H9 (cell line): ENCODE data around the gene PRKACA. TPM values are rescaled to one million over a fixed set of nuclear protein-coding genes. Genes with fewer than 3 reads are reported as not detected.

Experiments used
- DNase-seq: peaks from one replicate; pipeline ENCODE4 v3.0.0-alpha.2; 2017
- H2AFZ ChIP-seq: one replicate; pipeline ENCODE4 v1.6.1; 2013; ENCODE audit warnings: mild to moderate bottlenecking, low read length, control low read depth, moderate library complexity
- H2AK5ac ChIP-seq: 2 replicates; pipeline ENCODE4 v1.6.1; 2013; ENCODE audit warnings: low read length, control low read depth, mixed read lengths; ENCODE audit not compliant: insufficient read length
- H2BK120ac ChIP-seq: one replicate; pipeline ENCODE4 v1.6.1; 2013; ENCODE audit warnings: low read depth, mild to moderate bottlenecking, low read length, control low read depth, inconsistent platforms; ENCODE audit not compliant: poor library complexity, severe bottlenecking
- H2BK12ac ChIP-seq: 2 replicates; pipeline ENCODE4 v1.6.1; 2013; ENCODE audit warnings: low read length, control low read depth, mixed read lengths, low read depth; ENCODE audit not compliant: insufficient read length
- H2BK15ac ChIP-seq: 2 replicates; pipeline ENCODE4 v1.6.1; 2013; ENCODE audit warnings: low read depth, low read length, control low read depth
- H2BK20ac ChIP-seq: one replicate; pipeline ENCODE4 v1.6.1; 2013; ENCODE audit warnings: low read depth, mild to moderate bottlenecking, low read length, control low read depth, inconsistent platforms; ENCODE audit not compliant: poor library complexity, severe bottlenecking
- H2BK5ac ChIP-seq: 2 replicates; pipeline ENCODE4 v1.6.1; 2013; ENCODE audit warnings: low read length, control low read depth, mixed read lengths; ENCODE audit not compliant: insufficient read length
- H3K14ac ChIP-seq: 2 replicates; pipeline ENCODE4 v1.6.1; 2013; ENCODE audit warnings: low read length, control low read depth; ENCODE audit not compliant: insufficient read depth
- H3K18ac ChIP-seq: 2 replicates; pipeline ENCODE4 v1.6.1; 2013; ENCODE audit warnings: low read depth, mild to moderate bottlenecking, mixed read lengths, low read length, control low read depth; ENCODE audit not compliant: insufficient read length
- H3K23ac ChIP-seq: 2 replicates; pipeline ENCODE4 v1.6.1; 2013; ENCODE audit warnings: low read length, control low read depth, mixed read lengths, low read depth; ENCODE audit not compliant: insufficient read length
- H3K23me2 ChIP-seq: 2 replicates; pipeline ENCODE4 v1.6.1; 2013; ENCODE audit warnings: low read depth, mild to moderate bottlenecking, mixed read lengths, low read length, control low read depth; ENCODE audit not compliant: insufficient read length, poor library complexity, severe bottlenecking
- H3K27ac ChIP-seq: 2 replicates; pipeline ENCODE4 v1.5.1; 2013; ENCODE audit warnings: low read length, control low read depth, mixed read lengths, low read depth; ENCODE audit not compliant: insufficient read length
- H3K27me3 ChIP-seq: 2 replicates; pipeline ENCODE4 v1.6.1; 2013; ENCODE audit warnings: low read length, control low read depth, inconsistent platforms; ENCODE audit not compliant: insufficient read depth
- H3K4ac ChIP-seq: 2 replicates; pipeline ENCODE4 v1.6.1; 2013; ENCODE audit warnings: low read depth, mild to moderate bottlenecking, control low read depth, inconsistent platforms, low read length, moderate library complexity
- H3K4me1 ChIP-seq: 2 replicates; pipeline ENCODE4 v1.6.1; 2013; ENCODE audit warnings: low read length, control low read depth, inconsistent platforms; ENCODE audit not compliant: insufficient read depth
- H3K4me2 ChIP-seq: 2 replicates; pipeline ENCODE4 v1.6.1; 2013; ENCODE audit warnings: low read length, control low read depth, mixed read lengths; ENCODE audit not compliant: insufficient read length, insufficient read depth
- H3K56ac ChIP-seq: 2 replicates; pipeline ENCODE4 v1.6.1; 2013; ENCODE audit warnings: low read depth, mild to moderate bottlenecking, mixed read lengths, low read length, control low read depth; ENCODE audit not compliant: insufficient read length
- H3K79me1 ChIP-seq: 2 replicates; pipeline ENCODE4 v1.6.1; 2013; ENCODE audit warnings: low read depth, mild to moderate bottlenecking, moderate library complexity, low read length, control low read depth, inconsistent platforms; ENCODE audit not compliant: insufficient read depth, poor library complexity, severe bottlenecking
- H3K79me2 ChIP-seq: 2 replicates; pipeline ENCODE4 v1.6.1; 2013; ENCODE audit warnings: low read length, control low read depth, inconsistent platforms; ENCODE audit not compliant: insufficient read depth
- H3K9ac ChIP-seq: 2 replicates; pipeline ENCODE4 v1.6.1; 2013; ENCODE audit warnings: low read length, control low read depth, mixed read lengths; ENCODE audit not compliant: insufficient read length; ENCODE audit errors: extremely low read depth
- H3K9me3 ChIP-seq: one replicate; pipeline ENCODE4 v1.6.1; 2013; ENCODE audit warnings: low read depth, low read length, inconsistent platforms; ENCODE audit not compliant: control insufficient read depth
- H3T11ph ChIP-seq: one replicate; pipeline ENCODE4 v1.6.1; 2013; ENCODE audit warnings: mild to moderate bottlenecking, low read length, control low read depth, inconsistent platforms
- H4K20me1 ChIP-seq: one replicate; pipeline ENCODE4 v1.6.1; 2013; ENCODE audit not compliant: control insufficient read depth, insufficient read length, insufficient read depth
- H4K5ac ChIP-seq: 2 replicates; pipeline ENCODE4 v1.6.1; 2013; ENCODE audit warnings: low read depth, mild to moderate bottlenecking, mixed read lengths, low read length, control low read depth; ENCODE audit not compliant: insufficient read length
- H4K8ac ChIP-seq: replicated peaks from 2 replicates; pipeline ENCODE4 v1.6.1; 2013; ENCODE audit warnings: low read length, control low read depth, mixed read lengths, low read depth; ENCODE audit not compliant: insufficient read length
- H4K91ac ChIP-seq: 2 replicates; pipeline ENCODE4 v1.6.1; 2013; ENCODE audit warnings: low read depth, mild to moderate bottlenecking, moderate library complexity, mixed read lengths, low read length, control low read depth; ENCODE audit not compliant: insufficient read length
- H3K27ac Mint-ChIP-seq, 3 experiments: 2 replicates in 2 of 3; 3 replicates in 1 of 3; pipeline ENCODE4 v1.8.0; 2020 to 2021; ENCODE audit warnings: mixed read lengths in 3 of 3, mild to moderate bottlenecking in 1 of 3, moderate library complexity in 1 of 3
- H3K27me3 Mint-ChIP-seq: 2 replicates; pipeline ENCODE4 v1.8.0; 2021; ENCODE audit warnings: low read depth, mild to moderate bottlenecking, moderate library complexity, mixed read lengths
- H3K36me3 Mint-ChIP-seq, 3 experiments: 2 replicates in 2 of 3; 3 replicates in 1 of 3; pipeline ENCODE4 v1.8.0; 2020 to 2021; ENCODE audit warnings: low read depth in 3 of 3, mixed read lengths in 3 of 3; ENCODE audit not compliant: insufficient read depth in 1 of 3
- H3K4me1 Mint-ChIP-seq, 2 experiments: 2 replicates each; pipeline ENCODE4 v1.8.0; 2020; ENCODE audit warnings: mixed read lengths in 2 of 2
- H3K4me3 Mint-ChIP-seq, 2 experiments: 2 replicates in 1 of 2; 3 replicates in 1 of 2; pipeline ENCODE4 v1.8.0; 2020 to 2021; ENCODE audit warnings: mild to moderate bottlenecking in 2 of 2, mixed read lengths in 2 of 2, moderate library complexity in 1 of 2
- H3K9me3 Mint-ChIP-seq, 2 experiments: 2 replicates in 1 of 2; 3 replicates in 1 of 2; pipeline ENCODE4 v1.8.0; 2020; ENCODE audit warnings: mild to moderate bottlenecking in 2 of 2, mixed read lengths in 2 of 2, moderate library complexity in 1 of 2
- CTCF ChIP-seq: fragments of 200-600 bp; sonication (generic); conservative IDR thresholded peaks from 3 replicates; pipeline ENCODE4 v1.8.0; 2021; ENCODE audit warnings: antibody characterized with exemption, mild to moderate bottlenecking
- WGBS: extraction: QIAGEN DNeasy Blood & Tissue Kit; methylation state at CpG from one replicate; pipeline ENCODE4 v1.1.7; 2013; ENCODE audit warnings: missing lambda C conversion rate, low lambda C conversion rate, mixed read lengths; ENCODE audit not compliant: insufficient read length; ENCODE audit errors: extremely low coverage; 5-methylcytosine and 5-hydroxymethylcytosine counted together
- total RNA-seq: library from RNA; stranded (reverse); gene quantifications from 2 replicates; pipeline ENCODE4 v1.2.1, GENCODE V29; 2021

The PRKACA gene
- total RNA-seq, 1 experiment from 2014 or later, result 51.8 TPM

- TF ChIP-seq CTCF, result no peak
- no peak for DNase-seq
- Histone ChIP-seq H3K9me3 (no peaks in the 10 kb centered on the region), H2BK120ac (no peak overlapping the region), H4K20me1 (no peaks in the 10 kb centered on the region), H4K91ac (no peak overlapping the region), H3K4me1 (peaks cover 2% of the 10 kb centered on the region; the same call in 1 of the 2 replicates), H3K14ac (no peak overlapping the region), H2BK20ac (no peak overlapping the region), H3K27ac (no peak overlapping the region), H4K5ac (no peak overlapping the region), H3K18ac (no peak overlapping the region), H2AFZ (no peak overlapping the region), H3K4ac (no peak overlapping the region), H2BK12ac (no peak overlapping the region), H3K56ac (no peak overlapping the region), H3K9ac (no peak overlapping the region), H3K23ac (no peak overlapping the region), H3K79me2 (peaks cover 2% of the 10 kb centered on the region; the same call in 1 of the 2 replicates), H3K23me2 (peaks cover 16% of the 10 kb centered on the region), H3T11ph (no peak overlapping the region), H2BK5ac (no peak overlapping the region), H3K79me1 (no peaks in the 10 kb centered on the region), H3K4me2 (no peak overlapping the region), H3K27me3 (no peaks in the 10 kb centered on the region; the same call in 1 of the 2 replicates), H4K8ac (no peak overlapping the region), H2BK15ac (no peak overlapping the region), H2AK5ac (no peak overlapping the region)
- Mint-ChIP-seq H3K4me1 (peaks cover 18 to 21% of the 10 kb centered on the region in 2 experiments), H3K4me3 (no peak overlapping the region), H3K27me3 (peaks cover 2% of the 10 kb centered on the region; the same call in 1 of the 2 replicates), H3K27ac (no peak overlapping the region; a peak in 1 of 7 replicates), H3K36me3 (peaks cover 23 to 45% (median 37%) of the 10 kb centered on the region in 3 experiments), H3K9me3 (no peaks in the 10 kb centered on the region)
- no CpG with 5 or more reads among the region's 7 CpGs for WGBS
Measured at GRCh38 chr19:14120497-14120780, 2.9 kb upstream of the PRKACA start.
